Epithelial cell of esophagus (primary cell): ENCODE measurements around the gene CCDC61.

Source experiments
- DNase-seq: peaks from one replicate; pipeline ENCODE4 v3.0.0; 2010; ENCODE audit warnings: low read depth
- H3K4me3 ChIP-seq: 2 replicates; pipeline ENCODE4 v1.5.1; 2011; ENCODE audit warnings: mild to moderate bottlenecking, low read length, control low read depth
- CTCF ChIP-seq: IDR thresholded peaks from 2 replicates; pipeline ENCODE4 v1.5.1; 2011; ENCODE audit warnings: low read depth, mild to moderate bottlenecking, low read length, control low read depth, inconsistent platforms; ENCODE audit not compliant: insufficient read depth; ENCODE audit errors: missing control alignments

The CCDC61 gene

GRCh38 chr19:46056536-46056935, 61.3 kb downstream of the CCDC61 start:
- H3K4me3 ChIP-seq = no peak overlapping the region
- peak; percentile 87 for DNase-seq
- TF ChIP-seq CTCF = no peak

- no peak for DNase-seq
- H3K4me3 ChIP-seq = no peak overlapping the region
- TF ChIP-seq CTCF = no peak
Measured at GRCh38 chr19:46058778-46059177, 63.5 kb downstream of the CCDC61 start.

GRCh38 chr19:46060012-46060411, 64.7 kb downstream of the CCDC61 start:
- TF ChIP-seq CTCF = no peak
- no peak for DNase-seq
- no peak overlapping the region for H3K4me3 ChIP-seq

- H3K4me3 ChIP-seq = no peak overlapping the region
- no peak for TF ChIP-seq CTCF
Measured at GRCh38 chr19:46063201-46063600, 67.9 kb downstream of the CCDC61 start.

GRCh38 chr19:46065486-46066071, 70.3 kb downstream of the CCDC61 start:
- no peak for TF ChIP-seq CTCF
- DNase-seq = peak; percentile 80
- no peak overlapping the region for H3K4me3 ChIP-seq

More at GRCh38 chr19:46063201-46063600, 67.9 kb downstream of the CCDC61 start:
- no peak for DNase-seq

- no peak for TF ChIP-seq CTCF
- no peak for DNase-seq
- no peak overlapping the region for H3K4me3 ChIP-seq
Measured at GRCh38 chr19:46066471-46066870, 71.2 kb downstream of the CCDC61 start.

- peak; percentile 48 for DNase-seq
- no peak for TF ChIP-seq CTCF
Measured at GRCh38 chr19:46067691-46068090, 72.4 kb downstream of the CCDC61 start.

More at GRCh38 chr19:46067691-46068090, 72.4 kb downstream of the CCDC61 start:
- no peak overlapping the region for H3K4me3 ChIP-seq
